GM18526 (cell line): ENCODE results near the gene GAS1.

Source experiments
- POLR2A ChIP-seq: IDR thresholded peaks from 3 replicates; pipeline ENCODE4 v1.6.1; 2011; ENCODE audit not compliant: insufficient read length; ENCODE audit errors: extremely low read depth

Gene GAS1

DNA sequence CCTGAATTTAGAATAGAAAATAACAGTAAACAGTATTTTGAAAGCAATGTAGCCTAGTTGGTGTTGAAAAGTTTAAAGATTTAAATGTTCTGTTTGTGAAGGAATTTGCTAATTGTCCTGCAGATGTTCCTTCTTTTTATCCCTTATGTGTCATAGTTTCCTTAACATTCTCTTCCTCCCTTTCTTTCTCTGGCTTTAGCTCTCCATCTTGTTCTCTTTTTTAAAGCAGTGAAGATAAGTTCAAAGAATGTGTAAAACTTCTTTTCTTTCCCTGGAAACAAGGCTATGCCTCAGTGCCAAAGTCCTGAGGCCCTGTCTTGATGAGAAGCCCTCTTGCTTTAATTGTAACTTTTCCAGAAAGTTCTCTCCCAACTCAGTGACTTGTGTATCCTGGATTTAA is 24.4 kb upstream of the GAS1 start:
- no peak for TF ChIP-seq POLR2A

DNA sequence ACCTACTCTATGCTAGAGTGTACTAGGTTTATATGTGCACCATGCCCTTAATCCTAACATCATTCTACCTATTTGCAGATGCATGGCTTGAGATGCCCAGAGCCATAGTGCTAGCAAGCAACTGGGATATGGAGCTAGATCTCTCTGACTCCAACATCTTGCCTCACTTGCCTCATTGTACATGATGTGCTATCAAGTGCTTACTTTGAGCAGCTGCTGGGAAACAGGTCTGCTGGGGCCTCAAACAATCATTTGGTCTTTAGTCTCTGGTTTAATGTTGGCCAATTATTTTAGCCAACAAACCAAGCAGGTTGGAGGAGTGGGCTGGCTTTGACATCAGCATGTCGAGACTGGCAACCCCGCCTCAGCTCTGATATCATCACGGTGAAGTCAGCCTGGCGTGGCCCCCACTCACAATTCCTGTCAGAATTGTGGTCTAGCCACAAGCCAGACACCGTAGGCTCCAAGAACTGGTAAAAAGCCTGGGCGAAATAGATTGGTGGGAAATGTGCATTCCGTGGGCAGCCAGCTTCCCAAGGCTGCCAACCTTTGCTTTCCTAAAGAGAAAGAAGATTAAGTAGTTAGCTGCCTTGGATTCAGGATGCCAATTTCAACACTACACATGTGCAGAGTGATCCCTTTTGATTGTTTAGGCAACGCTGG is 21.1 kb upstream of the GAS1 start:
- TF ChIP-seq POLR2A = no peak

DNA sequence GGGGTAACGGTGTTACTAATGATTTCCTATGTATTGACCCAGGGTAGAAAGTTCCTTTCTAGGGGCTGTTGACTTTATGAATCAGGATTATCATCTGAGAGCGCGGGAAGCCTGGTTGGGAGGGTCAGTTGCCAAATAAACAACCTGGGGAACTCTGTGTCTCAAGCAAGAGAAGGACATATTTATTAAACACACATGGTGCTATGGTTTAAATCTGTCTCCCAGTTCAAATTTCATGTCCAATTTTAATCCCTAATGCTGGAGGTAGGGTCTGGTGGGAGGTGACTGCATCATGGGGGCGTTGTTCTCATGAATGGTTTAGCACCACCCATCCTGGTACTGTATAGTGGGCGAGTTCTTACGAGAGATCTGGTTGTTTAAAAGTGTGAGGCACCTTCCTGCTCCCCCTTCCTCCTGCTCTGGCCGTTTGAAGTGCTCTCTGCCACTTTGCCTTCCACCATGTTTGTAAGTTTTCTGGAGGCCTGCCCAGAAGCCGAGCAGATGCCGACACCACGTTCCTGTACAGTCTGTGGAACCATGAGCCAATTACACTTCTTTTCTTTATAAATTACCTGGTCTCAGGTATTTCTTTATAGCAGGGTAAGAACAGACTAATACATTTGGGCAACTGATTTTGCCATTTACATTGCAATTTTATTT is 19.7 kb upstream of the GAS1 start:
- TF ChIP-seq POLR2A = no peak

DNA sequence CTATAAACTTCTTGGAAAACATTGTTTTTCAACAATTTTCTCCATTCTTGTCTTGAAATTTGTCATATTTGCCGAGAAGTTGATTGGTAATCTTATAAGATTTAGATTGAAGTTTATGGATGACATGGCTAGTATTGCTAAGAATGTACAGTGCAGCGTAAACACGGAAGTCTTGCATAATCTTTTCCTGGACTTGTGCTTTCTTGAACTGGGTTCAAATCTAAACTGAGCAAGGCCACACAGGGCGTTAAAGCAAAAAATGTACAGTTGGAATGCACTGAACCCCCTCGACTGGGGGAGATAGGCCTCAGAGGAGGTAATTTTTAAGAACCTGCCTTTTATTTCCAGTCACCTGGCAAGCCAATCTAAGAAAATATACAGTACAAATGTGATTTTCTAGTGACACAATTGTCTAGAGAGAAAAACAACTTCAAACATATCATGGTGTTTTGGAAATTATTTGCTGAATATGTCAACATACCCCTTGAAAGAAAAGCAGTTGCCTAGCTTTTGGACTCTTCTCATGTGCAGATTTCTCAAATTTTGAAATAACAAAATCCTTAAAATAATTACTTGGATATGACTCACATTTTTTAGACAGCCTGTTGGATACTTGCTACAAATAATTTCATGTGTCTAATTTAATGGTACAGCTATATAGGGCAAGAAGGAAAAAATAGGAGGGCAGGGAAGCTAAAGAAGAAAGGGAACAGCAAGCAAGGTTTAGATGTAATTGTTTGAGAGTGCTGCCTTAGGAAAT is 18.5 kb upstream of the GAS1 start:
- TF ChIP-seq POLR2A = no peak

DNA sequence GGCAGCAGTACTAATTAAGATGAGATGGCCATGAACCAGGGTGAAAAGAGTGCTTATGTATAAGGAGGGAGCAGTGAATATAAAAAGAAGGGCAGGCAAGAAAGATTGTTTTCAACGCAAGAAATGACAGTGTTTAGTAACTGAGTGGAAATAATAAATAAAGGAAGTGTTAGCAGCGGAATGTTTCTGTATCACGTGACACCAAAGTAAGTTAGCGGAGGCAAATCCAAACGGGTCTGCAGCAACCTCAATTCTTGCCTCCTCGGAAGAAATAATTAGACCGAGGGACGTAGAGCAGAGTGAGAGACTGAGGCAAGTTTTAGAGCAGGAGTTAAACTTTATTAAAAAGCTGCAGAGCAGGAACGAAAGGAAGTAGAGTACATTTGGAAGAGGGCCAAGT is 15.4 kb upstream of the GAS1 start:
- no peak for TF ChIP-seq POLR2A

DNA sequence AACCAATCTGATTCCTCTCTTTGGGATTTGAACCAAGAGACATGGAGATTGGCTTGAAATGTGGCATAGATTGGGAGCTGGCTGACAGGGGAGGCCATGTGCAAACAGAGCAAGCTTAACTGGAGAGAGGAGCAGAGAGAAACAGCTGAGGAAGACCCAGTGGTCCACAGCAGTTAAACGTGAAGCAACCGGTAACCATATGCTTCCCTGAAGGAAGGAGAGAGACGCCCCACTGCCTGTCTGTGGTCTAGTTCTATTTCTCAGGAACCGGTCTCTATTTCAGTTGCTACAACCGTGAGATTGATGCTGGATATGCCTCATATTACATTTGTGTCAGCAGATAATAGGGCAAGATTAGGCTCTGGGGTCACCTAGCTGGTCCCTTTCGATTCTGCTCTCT is 13.6 kb upstream of the GAS1 start:
- no peak for TF ChIP-seq POLR2A

DNA sequence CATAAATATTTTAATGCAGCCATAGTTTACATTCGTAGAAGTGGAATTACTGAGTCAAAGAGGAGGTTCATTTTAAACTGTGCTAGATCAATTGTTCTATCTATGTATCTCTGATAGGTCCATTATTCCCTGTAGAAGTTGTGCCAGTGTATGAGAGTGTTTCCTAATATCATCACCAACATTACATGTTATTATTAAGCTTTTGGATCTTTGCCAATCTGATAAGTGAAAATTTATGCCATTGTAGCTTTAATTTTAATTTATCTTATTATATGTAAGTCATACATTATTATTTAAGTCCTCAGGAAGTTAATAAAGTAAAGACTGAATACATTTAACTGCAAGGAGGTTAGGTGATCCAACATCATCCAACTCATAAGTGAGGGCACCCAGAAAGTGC is 10.9 kb upstream of the GAS1 start:
- TF ChIP-seq POLR2A = no peak

DNA sequence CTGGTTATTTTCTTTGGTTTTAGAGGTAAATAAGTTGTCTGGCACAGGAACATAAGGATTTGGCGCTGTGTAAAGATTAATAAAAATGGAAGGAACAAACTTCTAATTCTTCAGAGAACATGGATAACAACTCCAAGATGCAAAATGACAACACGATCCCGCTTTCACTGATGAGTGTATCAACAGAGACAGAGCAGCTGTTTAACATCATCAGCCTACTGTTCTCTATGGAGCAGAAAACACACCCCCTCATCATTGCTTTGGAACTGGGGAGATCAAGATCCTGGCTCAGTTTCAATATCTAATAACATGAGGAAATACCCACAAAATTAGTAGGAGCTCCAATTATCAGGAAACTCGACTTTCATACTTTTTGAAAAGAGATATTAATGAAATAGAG is 8.3 kb upstream of the GAS1 start:
- TF ChIP-seq POLR2A = no peak

DNA sequence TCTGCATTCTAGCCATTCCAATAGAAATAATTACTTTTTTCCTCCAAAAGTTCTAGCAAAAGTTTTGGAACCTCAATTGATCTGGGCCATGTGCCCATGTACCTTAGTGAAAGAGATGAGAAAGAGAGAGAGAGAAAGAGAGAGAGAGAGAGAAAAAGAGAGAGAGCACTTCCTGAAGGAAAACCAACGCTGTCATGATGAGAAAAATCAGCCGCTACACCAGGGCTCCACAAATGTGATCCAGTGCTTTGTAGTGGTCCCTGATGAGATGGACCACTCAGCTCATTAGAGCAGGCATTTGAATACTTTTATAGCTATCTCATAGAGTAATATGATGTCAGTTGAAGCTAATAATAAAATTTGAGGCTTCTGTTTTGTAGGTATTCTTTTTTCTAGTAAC is 7.7 kb upstream of the GAS1 start:
- TF ChIP-seq POLR2A = no peak

DNA sequence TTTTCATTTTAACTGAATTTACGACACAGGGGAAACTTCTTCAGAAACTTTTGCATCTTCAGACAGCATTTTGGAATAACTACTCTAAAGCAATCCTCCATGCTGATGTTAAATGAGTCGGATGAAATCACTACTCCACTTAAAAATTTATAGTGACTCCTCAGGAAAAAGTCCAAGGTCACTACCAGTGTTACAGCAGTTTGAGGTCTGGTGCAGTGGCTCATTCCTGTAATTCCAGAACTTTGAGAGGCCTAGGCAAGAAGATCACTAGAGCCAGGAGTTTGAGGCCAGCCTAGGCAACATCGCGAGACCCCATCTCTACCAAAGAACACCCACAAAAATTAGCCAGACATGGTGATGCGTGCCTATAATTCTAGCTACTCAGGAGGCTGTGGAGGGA is 5.9 kb upstream of the GAS1 start:
- no peak for TF ChIP-seq POLR2A

DNA sequence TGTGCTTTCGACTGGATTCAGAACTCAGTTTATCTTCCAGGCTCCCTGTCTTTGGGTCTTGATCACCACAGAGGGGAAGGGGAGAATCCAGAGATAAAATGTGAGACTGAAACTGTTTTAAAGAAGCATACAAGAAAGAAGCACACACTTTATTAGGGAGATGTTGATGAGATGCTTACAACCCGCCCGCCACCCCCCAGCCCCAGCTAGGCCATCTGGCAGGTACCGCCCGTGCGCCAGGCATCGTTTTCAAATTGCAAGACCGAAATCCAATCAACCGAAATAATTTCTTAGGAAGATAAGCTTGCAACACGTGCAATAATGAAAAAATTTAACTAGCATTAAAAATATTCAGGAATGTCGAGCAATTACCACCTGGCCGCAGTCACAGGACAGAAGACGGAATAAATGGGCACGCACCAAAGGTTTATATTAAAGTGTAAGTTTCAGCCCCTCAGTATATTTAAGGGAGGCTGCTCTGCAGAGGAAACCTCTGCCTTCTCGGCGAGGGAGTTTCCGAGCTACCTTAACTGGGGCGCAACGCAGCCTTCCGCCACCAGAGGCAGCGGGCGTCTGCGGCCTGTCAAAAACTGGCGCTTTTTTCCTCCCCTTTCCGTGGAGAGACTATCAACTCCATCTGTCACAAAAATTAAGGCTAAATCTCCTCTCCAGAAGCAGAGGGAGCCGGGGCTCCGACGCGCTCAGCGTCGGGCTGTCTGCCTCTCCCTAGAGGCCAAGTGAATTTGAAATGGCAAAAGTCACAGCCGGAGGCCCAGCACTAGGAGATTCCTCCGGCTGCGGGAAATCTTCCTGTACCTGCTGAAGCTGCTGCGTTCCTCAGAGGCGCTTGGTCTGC is 996 bp upstream of the GAS1 start:
- TF ChIP-seq POLR2A = no peak

DNA sequence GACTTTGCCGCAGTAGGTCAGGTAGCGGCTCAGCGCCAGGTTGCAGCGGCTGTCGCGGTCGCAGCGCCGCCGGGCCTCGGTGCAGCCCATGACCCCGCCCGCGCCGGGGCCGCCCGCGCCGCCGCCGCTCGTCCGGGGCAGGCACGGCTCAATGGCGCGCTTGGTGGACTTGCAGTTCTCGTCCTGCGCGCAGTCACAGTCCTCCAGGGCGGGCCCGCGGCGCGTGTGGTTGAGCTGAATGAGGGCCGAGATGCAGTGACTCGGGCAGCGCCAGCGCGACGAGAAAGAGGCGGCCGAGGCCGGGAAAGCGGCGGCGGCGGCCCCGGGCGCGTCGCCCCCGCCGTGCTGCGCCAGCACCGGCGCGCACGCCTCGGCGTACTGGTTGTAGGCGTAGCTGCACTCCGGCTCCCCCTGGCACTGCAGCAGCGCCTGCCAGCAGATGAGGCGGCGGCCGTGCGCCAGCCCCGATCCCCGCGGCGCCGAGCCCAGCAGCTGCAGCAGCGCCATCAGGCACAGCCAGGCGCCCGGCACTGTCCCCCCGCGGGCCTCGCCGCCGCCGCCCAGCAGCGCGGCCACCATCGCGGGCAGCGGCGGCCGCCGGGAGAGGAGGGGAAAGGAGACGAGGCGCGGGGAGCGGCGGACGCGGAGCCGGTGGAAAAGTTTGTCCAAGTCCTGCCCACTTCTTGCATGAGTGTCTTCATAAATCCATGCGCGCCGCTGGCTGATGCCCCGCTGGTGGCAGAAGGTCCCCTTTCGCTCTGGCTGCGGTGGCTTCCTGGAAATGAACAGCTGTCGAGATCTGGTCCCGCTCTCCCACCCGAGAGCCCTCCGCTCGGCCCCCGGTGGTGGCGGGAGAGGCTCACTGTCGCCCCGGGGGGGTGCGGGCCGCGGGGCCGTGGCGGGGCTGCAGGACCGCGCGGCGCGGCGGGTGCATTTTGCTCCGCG is 833 bp downstream of the GAS1 start:
- no peak for TF ChIP-seq POLR2A

DNA sequence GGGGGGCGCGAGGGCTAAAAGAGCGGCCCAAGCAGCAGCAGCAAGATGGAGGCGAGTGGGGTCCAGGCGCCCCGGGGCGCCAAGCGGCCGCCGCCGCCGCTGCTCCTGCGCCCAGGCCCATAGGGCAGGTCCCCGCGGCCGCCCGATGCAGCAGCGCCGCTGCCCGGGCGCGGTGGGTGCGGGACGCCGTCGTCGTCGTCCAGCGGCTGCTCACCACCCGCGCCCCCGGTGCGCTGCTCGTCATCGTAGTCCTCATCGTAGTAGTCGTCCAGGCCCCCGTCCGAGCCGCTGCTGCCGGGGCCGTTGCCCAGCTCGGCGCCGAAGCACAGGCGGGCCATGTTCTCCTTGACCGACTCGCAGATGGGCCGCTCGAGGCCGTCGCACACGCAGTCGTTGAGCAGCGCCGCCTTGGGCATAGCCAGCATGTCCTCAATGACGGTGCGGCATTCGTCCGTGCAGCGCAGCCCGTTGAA is 1.5 kb downstream of the GAS1 start:
- TF ChIP-seq POLR2A = no peak

DNA sequence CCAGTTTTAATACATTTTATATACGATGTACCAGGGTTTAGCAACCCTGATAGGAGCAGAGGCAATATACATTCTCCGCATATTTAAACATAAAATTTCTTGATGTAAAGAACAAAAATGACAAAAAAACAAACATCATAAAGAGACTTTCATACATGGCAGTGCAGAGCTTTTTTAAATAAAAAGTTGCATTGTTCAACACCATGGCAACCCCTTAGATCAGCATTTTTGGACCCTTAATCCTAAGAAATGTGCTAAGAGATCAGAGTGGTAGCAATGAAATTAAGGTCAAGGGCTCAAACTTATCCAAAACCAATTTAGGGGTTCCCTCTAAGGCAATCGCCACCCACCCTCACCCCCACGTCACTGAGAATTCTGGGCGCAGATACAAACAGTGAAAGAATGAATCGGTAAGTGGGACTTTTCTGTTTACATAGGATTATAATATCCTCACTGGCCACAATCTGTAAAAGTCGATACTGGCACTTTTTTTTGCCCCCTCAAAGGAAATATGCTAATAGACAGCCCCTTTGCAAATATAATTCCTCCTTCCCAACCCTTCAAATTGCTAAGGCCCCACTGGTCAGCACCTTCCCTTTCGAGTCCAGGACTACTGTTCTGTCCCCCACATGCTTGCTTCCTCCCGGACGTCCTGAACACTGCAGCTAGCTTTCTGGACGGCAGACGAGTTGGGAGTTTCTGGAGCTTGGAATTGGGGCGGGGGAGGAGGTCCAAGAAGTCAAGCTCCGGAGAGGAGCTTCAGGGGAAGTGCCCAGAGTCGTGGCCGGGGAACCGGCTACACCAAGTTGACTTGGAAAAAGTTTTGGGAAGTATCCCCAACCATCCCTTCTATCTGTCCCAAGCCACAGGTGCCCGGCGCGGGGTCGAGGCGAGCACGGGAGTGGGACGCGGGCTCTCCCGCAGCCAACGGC is 2.2 kb downstream of the GAS1 start:
- no peak for TF ChIP-seq POLR2A
